GM20431 (cell line): Measurements from ENCODE around the gene GMDS.

Source experiments
- in situ Hi-C: fragments of 300-500 bp; cut with MseI, MboI; formaldehyde crosslinking; loops from one replicate; pipeline ENCODE4 v1.15.0; 2020; ENCODE audit warnings: low sequenced_read_pairs; ENCODE audit not compliant: unreplicated experiment

The GMDS gene

DNA sequence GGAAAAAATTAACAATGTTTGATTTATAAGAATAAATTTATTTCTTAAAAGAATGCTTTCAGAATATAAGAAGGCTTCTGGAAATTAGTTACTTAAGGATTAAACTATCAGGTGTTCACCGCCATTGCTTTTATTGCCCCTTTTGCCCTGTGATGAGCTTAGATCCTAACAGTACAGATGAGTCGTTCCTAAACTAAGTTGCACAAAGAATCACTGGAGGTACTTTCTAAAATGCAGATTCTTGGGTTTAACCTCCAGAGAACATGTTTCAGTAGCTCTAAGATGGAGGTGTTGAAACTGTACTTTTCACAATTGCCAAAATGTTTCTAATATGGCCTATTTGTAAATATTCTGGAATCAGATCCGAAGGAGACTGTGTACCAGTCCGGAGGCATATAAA is 211.9 kb downstream of the GMDS start:
- in situ Hi-C loops = no loop called here

GRCh38 chr6:2030682-2031244 is 214.6 kb downstream of the GMDS start:
- in situ Hi-C loops = no loop called here

DNA sequence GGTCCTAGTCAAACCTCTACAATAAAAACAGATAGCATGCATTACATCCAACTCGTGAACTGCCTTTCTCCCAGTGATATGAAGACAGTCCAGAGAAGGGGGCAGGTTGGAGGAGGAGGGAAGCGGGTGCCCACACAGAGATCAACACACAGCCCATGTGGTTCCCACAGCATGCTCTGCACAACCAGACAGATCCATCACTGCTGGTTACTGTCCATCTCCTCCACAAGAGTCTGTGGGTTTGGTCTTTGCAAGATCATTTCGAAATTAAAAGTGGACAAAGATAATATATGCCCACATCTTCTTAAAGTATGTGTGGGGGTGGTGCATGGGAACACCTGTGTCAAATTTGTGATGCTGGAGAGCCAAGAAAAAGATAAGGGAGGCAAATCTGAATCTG is 215.5 kb downstream of the GMDS start:
- in situ Hi-C loops = no loop called here

GRCh38 chr6:2029130-2029794 is 216.1 kb downstream of the GMDS start:
- in situ Hi-C loops = no loop called here

DNA sequence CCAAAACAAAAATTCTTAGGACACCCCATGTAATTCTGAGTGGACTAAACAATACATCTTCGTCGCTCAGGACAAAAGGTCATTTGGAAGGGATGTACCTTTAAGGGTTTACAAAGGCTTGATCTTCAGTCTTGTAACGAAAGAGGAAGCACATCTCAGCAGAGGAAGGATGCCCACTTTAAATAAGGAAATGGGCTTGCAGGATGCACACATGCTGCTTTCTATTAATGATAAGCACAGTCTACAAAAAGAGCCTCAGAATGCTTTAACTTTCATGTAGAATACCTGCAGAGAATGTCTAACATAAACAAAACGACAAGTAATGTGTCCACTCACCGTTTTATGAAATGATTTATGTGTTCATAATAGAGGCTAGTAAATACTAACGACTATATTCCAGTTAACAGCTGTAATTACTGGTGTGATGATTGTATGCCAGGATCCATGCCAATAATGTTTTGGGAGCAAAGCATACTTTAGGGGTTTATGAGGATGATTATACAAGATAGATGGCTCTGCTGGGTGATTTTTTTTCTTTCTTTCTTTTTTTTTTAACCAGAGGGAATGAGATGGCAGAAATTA is 216.9 kb downstream of the GMDS start:
- in situ Hi-C loops = no loop called here

DNA sequence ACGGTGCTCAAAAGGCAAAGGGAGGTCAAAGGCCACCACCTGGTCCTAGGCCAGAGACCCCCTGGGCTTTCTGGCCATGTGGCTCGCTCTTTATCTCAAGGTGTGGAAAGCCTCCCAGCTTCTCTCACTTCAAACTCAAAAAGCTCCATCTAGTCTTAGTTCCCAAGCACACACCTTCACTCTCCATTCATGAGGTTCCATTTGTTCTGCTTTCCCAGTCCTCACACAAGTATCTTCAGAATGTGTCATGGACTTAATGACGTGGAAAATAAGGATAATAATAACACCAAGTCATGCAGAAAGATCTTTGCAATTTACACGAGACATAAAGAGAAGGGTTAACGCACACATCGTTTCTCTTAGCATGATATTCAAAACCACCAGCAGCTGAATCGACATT is 219.3 kb downstream of the GMDS start:
- in situ Hi-C loops = no loop called here

- in situ Hi-C loops = no loop called here
Measured at GRCh38 chr6:2021713-2022125, 223.7 kb downstream of the GMDS start.

GRCh38 chr6:2020909-2021308 is 224.5 kb downstream of the GMDS start:
- in situ Hi-C loops = no loop called here

- in situ Hi-C loops = no loop called here
Measured at GRCh38 chr6:2019051-2019450, 226.4 kb downstream of the GMDS start.

DNA sequence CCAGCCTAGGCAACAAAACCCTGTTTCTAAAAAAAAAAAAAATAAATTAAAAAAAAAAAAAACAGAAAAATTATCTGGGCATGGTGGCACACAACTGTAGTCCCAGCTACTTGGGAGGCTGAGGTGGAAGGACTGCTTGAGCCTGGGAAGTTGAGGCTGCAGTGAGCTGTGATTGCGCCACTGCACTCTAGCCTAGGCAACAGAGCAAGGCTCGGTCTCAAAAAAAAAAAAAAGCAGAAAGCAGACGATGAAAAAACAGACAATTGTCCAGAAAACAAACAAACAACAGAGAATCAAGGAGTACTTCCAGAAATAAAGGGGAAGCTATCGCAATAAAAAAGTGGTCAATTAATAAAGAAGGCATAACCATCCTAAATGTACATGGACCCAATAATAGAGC is 229.4 kb downstream of the GMDS start:
- in situ Hi-C loops = no loop called here

- in situ Hi-C loops = no loop called here
Measured at GRCh38 chr6:2008383-2008976, 236.9 kb downstream of the GMDS start.

- in situ Hi-C loops = no loop called here
Measured at GRCh38 chr6:2007165-2007564, 238.2 kb downstream of the GMDS start.

- in situ Hi-C loops = no loop called here
Measured at GRCh38 chr6:2004888-2005287, 240.5 kb downstream of the GMDS start.

DNA sequence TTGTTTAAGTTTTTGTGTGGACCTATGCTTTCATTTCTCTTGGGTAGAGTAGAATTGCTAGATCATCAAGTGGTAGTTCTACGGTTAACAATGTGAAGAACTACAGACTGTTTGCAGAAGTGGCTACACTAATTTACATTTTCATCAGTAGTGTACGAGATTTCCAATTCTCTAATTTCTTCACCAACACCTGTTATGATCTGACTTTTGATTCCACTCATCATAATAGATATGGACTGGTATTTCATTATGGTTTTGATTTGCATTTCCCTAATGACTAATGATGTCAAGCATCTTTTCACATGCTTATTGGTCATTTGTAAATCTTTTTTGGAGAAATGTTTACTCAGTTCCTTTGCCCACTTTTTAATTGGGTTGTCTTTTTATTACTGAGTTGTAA is 244.4 kb downstream of the GMDS start:
- in situ Hi-C loops = no loop called here

- in situ Hi-C loops = no loop called here
Measured at GRCh38 chr6:1997702-1998101, 247.7 kb downstream of the GMDS start.

- in situ Hi-C loops = no loop called here
Measured at GRCh38 chr6:1995636-1996035, 249.8 kb downstream of the GMDS start.

- in situ Hi-C loops = no loop called here
Measured at GRCh38 chr6:1993042-1993441, 252.4 kb downstream of the GMDS start.

- in situ Hi-C loops = no loop called here
Measured at GRCh38 chr6:1991332-1991878, 254.0 kb downstream of the GMDS start.

- in situ Hi-C loops = no loop called here
Measured at GRCh38 chr6:1988843-1989242, 256.6 kb downstream of the GMDS start.

DNA sequence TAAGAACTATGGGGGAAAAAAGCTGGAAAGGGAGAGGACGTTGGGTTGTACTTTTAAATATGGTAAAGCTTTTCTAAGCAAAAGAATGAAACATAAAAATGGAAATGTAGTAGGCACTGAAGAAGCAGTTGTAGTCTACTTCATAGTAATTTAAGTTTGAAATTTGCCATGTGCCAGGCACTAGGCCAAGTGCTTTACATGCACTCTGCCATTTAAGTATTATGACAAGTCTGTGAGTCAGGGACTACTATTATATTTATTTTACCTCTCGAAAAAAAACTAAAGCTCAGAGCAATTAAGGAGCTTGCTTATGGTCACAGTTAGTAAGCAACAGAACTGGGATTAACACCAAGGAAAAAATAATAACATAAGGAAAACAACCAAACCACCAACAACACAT is 257.8 kb downstream of the GMDS start:
- in situ Hi-C loops = no loop called here
